Transverse colon (tissue), 4 donors: ENCODE results near the gene MFSD8. TPM values are rescaled to one million over a fixed set of nuclear protein-coding genes. Genes with fewer than 3 reads are reported as not detected.

Experiments
- DNase-seq: peaks from one replicate; pipeline ENCODE4 v3.0.0-alpha.2; 2019
- H3K27ac ChIP-seq, 4 donors: fragments of 200-600 bp; sonication (generic); 2 replicates each; pipeline ENCODE4 v1.5.1; 2016 to 2018; ENCODE audit warnings: inconsistent platforms in 4 of 4
- H3K27me3 ChIP-seq: fragments of 200-600 bp; sonication (generic); 2 replicates; pipeline ENCODE4 v1.5.1; 2017; ENCODE audit warnings: inconsistent platforms
- H3K36me3 ChIP-seq, 4 donors: fragments of 200-600 bp; sonication (generic); 2 replicates each; pipeline ENCODE4 v1.5.1; 2017 to 2019; ENCODE audit warnings: inconsistent platforms in 4 of 4
- H3K4me1 ChIP-seq, 4 donors: fragments of 200-600 bp; sonication (generic); 2 replicates each; pipeline ENCODE4 v1.5.1; 2017 to 2020; ENCODE audit warnings: inconsistent platforms in 4 of 4
- H3K4me3 ChIP-seq, 4 donors: fragments of 200-600 bp; sonication (generic); 1 replicate in 1 of 4; 2 replicates in 3 of 4; pipeline versions ENCODE4 v1.5.1 to v1.6.1; 2017 to 2019; ENCODE audit warnings: inconsistent platforms in 4 of 4
- H3K9me3 ChIP-seq, 2 donors: fragments of 200-600 bp; sonication (generic); 2 replicates each; pipeline ENCODE4 v1.5.1; 2017 to 2019; ENCODE audit warnings: inconsistent platforms in 2 of 2
- EP300 ChIP-seq: sonication (generic); formaldehyde crosslinking; IDR thresholded peaks from one replicate; pipeline ENCODE4 v1.6.1; 2017; ENCODE audit warnings: antibody characterized with exemption, low read depth
- POLR2A ChIP-seq: fragments of 450-650 bp; IDR thresholded peaks from one replicate; pipeline ENCODE4 v1.6.1; 2016; ENCODE audit warnings: antibody characterized with exemption, mild to moderate bottlenecking, moderate library complexity
- POLR2AphosphoS5 ChIP-seq, 3 donors: sonication (generic); formaldehyde crosslinking; IDR thresholded peaks; one replicate each; pipeline ENCODE4 v1.6.1; 2016; ENCODE audit warnings: antibody characterized with exemption in 3 of 3
- WGBS, 2 donors: methylation state at CpG; one replicate each; pipeline ENCODE4 v1.1.5; 2018; ENCODE audit warnings: low coverage in 1 of 2; 5-methylcytosine and 5-hydroxymethylcytosine counted together
- in situ Hi-C, 4 donors: fragments of 200-750 bp; cut with MboI; loops; one replicate each; pipeline versions ENCODE4 v1.15.0 to v1.15.1; 2017; ENCODE audit warnings: low sequenced_read_pairs in 3 of 4, low pct_ligation_motif_present in 1 of 4, low pct_unique_long_range_greater_than_20kb in 1 of 4
- intact Hi-C: fragments of 100-400 bp; cut with DNase I; formaldehyde crosslinking; loops from one replicate; pipeline ENCODE4 v1.15.1; 2023; ENCODE audit warnings: low total_unique reads
- total RNA-seq, 4 donors: library from RNA; depleted of rRNA; stranded (reverse); fragments of >200 nt; gene quantifications; one replicate each; pipeline ENCODE4 v1.1.0, GENCODE V29; 2016
- TF ChIP-seq, protein P1 (sequence below), 5 experiments: fragments of 200-600 bp in 3 of 5; fragments of 450-650 bp in 2 of 5; sonication (generic) in 3 of 5; IDR thresholded peaks; 1 replicate in 2 of 5; 2 replicates in 3 of 5; pipeline ENCODE4 v1.5.1; 2016 to 2017; ENCODE audit warnings: antibody characterized with exemption in 5 of 5, inconsistent platforms in 3 of 5, mild to moderate bottlenecking in 2 of 5, moderate library complexity in 1 of 5

Gene MFSD8
- total RNA-seq, 4 donors from 2014 or later = 26.6 to 50.5 (median 34.4) TPM

- WGBS, 2 donors = 100% methylated on average over 1 to 2 of the region's 2 CpGs
- H3K9me3 ChIP-seq = no peaks in the 10 kb centered on the region
- no peak overlapping the region for H3K27ac ChIP-seq
- DNase-seq = no peak
- peaks cover 0 to 37% (median 12%) of the 10 kb centered on the region in 4 donors for H3K36me3 ChIP-seq
- intact Hi-C loops (no loop called here), in situ Hi-C loops (no loop called here)
- no peaks in the 10 kb centered on the region for H3K4me1 ChIP-seq
- no peak for TF ChIP-seq POLR2A
- TF ChIP-seq, protein P1, sequence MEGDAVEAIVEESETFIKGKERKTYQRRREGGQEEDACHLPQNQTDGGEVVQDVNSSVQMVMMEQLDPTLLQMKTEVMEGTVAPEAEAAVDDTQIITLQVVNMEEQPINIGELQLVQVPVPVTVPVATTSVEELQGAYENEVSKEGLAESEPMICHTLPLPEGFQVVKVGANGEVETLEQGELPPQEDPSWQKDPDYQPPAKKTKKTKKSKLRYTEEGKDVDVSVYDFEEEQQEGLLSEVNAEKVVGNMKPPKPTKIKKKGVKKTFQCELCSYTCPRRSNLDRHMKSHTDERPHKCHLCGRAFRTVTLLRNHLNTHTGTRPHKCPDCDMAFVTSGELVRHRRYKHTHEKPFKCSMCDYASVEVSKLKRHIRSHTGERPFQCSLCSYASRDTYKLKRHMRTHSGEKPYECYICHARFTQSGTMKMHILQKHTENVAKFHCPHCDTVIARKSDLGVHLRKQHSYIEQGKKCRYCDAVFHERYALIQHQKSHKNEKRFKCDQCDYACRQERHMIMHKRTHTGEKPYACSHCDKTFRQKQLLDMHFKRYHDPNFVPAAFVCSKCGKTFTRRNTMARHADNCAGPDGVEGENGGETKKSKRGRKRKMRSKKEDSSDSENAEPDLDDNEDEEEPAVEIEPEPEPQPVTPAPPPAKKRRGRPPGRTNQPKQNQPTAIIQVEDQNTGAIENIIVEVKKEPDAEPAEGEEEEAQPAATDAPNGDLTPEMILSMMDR (IDR thresholded peaks at IDR 0.05) = no peak
- no peaks in the 10 kb centered on the region for H3K27me3 ChIP-seq
- H3K4me3 ChIP-seq = no peak overlapping the region
These were observed 42.7 kb downstream of the MFSD8 start for GRCh38 chr4:127922226-127922625.

DNA sequence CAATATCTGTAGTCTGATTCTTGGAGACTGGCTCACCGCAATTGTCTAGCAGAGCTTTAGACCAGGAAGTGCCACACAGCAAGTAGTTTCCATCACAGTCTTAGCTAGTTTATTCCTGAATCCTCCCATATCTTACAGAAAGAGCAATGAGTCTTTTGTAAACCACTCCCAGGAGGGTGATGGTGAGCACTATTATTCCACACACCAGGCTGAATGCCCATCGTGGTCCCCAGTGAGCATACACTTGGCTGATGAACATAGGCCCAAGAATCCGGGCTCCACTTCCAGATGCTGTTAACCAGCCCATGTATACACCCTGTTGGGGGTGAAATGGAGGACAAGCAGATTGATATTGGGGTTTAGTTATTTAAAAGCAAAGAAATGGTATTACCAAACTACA, 44.5 kb downstream of the MFSD8 start:
- in situ Hi-C loops (no loop called here), intact Hi-C loops (no loop called here)
- no peaks in the 10 kb centered on the region for H3K27me3 ChIP-seq
- H3K4me1 ChIP-seq = no peaks in the 10 kb centered on the region
- no peaks in the 10 kb centered on the region for H3K9me3 ChIP-seq
- H3K27ac ChIP-seq = no peak overlapping the region
- no peak for TF ChIP-seq EP300
- no peak for TF ChIP-seq POLR2AphosphoS5 (IDR thresholded peaks at IDR 0.05)
- TF ChIP-seq, protein P1 (IDR thresholded peaks at IDR 0.05) = no peak
- DNase-seq = no peak
- H3K36me3 ChIP-seq = peaks cover 0 to 43% (median 12%) of the 10 kb centered on the region in 4 donors
- WGBS, 2 donors = 95 to 100% methylated on average over 1 to 3 of the region's 3 CpGs
- no peak overlapping the region for H3K4me3 ChIP-seq

DNA sequence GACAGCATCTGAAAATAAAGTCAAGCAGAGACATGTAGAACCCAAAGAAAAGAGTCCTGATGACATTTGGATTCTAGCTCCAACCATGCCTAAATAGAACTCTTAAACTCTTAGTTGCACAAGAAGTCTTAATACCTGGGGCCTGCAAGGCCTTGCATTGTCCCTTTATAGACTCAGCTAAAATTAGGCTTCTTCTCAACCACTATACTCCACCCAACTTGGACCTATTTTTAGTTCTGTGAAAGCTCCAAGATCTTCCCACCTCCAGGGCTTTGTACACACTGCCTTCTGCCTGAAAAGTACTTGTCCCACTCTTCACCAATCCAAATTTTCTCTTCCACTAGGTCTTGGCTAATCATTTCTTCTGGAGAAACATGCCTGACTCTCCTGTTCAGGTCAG, 47.8 kb downstream of the MFSD8 start:
- in situ Hi-C loops = no loop called here
- Histone ChIP-seq H3K27ac (no peak overlapping the region), H3K9me3 (no peaks in the 10 kb centered on the region), H3K4me1 (no peaks in the 10 kb centered on the region), H3K36me3 (peaks cover 0 to 43% (median 11%) of the 10 kb centered on the region in 4 donors), H3K4me3 (no peak overlapping the region), H3K27me3 (no peaks in the 10 kb centered on the region)
- TF ChIP-seq, protein P1 (IDR thresholded peaks at IDR 0.05) = no peak
- TF ChIP-seq POLR2AphosphoS5 (IDR thresholded peaks at IDR 0.05) = no peak
- no peak for TF ChIP-seq POLR2A
- TF ChIP-seq EP300 = no peak
- DNase-seq = no peak
- intact Hi-C loops = no loop called here

DNA sequence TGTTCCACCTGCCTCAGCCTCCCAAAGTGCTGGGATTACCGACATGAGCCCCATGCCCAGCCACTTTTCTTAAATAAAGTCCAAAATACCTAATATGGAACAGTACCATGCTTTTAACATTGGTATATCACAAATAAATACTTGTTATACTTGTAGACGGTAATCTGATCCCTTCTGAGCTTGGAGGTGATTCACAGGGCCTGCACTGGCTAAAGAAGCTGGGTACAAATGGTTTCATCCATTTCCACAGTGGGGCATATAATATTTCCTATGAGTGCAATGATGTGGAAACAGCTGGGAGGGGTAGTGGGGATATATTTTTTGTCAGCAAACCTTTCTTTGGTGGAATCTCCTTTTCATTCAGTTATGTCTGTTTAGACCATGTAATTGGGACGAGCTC, 48.5 kb downstream of the MFSD8 start:
- in situ Hi-C loops (no loop called here), intact Hi-C loops (no loop called here)
- Histone ChIP-seq H3K4me1 (no peaks in the 10 kb centered on the region), H3K4me3 (no peak overlapping the region), H3K27me3 (no peaks in the 10 kb centered on the region), H3K9me3 (no peaks in the 10 kb centered on the region), H3K27ac (no peak overlapping the region), H3K36me3 (peaks cover 0 to 39% (median 9%) of the 10 kb centered on the region in 4 donors)
- 78 to 94% methylated on average over 3 of the region's 3 CpGs for whole genome bisulfite sequencing, 2 donors
- DNase-seq = no peak
- TF ChIP-seq POLR2AphosphoS5 (IDR thresholded peaks at IDR 0.05) = no peak
- TF ChIP-seq EP300 = no peak
- TF ChIP-seq, protein P1 (IDR thresholded peaks at IDR 0.05) = no peak
- TF ChIP-seq POLR2A = no peak
